B cell (primary cell): ENCODE data around the gene INSM1. TPM values are rescaled to one million over a fixed set of nuclear protein-coding genes. Genes with fewer than 3 reads are reported as not detected.
A peak's percentile ranks its signal among the peaks of the same experiment; 100 is the strongest.

ENCODE experiments used
- ATAC-seq: fragments of 200-7000 bp; cut with Tn5 transposase; one replicate; pipeline ENCODE4 v1.10.0; 2021; ENCODE audit warnings: low read depth, mild to moderate bottlenecking, moderate number of reproducible peaks, moderate library complexity
- CTCF ChIA-PET: fragments of 350-600 bp; sonication (Branson Sonifier 250); formaldehyde crosslinking; loops from one replicate; lab custom pipeline; 2021; ENCODE audit warnings: antibody characterized with exemption, inconsistent platforms; lab: Charles Lee
- POLR2A ChIA-PET: fragments of 350-600 bp; sonication (Branson Sonifier 250); formaldehyde crosslinking; loops from one replicate; lab custom pipeline; 2021; ENCODE audit warnings: antibody characterized with exemption; lab: Charles Lee
- DNase-seq: peaks from one replicate; pipeline ENCODE4 v3.0.0; 2013
- H2AFZ ChIP-seq: 2 replicates; pipeline ENCODE4 v1.6.1; 2012; ENCODE audit warnings: mild to moderate bottlenecking, low read depth, low read length; ENCODE audit not compliant: insufficient read depth, poor library complexity, severe bottlenecking
- H3K27ac ChIP-seq, 2 donors: 1 replicate in 1 of 2; 2 replicates in 1 of 2; pipeline ENCODE4 v1.5.1; 2012 to 2013; ENCODE audit warnings: low read length in 2 of 2, mild to moderate bottlenecking in 2 of 2, moderate library complexity in 1 of 2
- H3K27me3 ChIP-seq, 4 experiments: fragments of 200-600 bp in 1 of 4; sonication (generic) in 1 of 4; replicated peaks in 1 of 4; 1 replicate in 2 of 4; 2 replicates in 2 of 4; pipeline versions ENCODE4 v1.6.1 to v1.7.0; 2013 to 2016; ENCODE audit warnings: low read length in 3 of 4, mild to moderate bottlenecking in 2 of 4, mixed read lengths in 1 of 4, moderate library complexity in 1 of 4; ENCODE audit not compliant: insufficient read depth in 4 of 4, control insufficient read depth in 3 of 4; ENCODE audit errors: control extremely low read depth in 1 of 4
- H3K36me3 ChIP-seq, 2 experiments: replicated peaks in 1 of 2; 1 replicate in 1 of 2; 2 replicates in 1 of 2; pipeline versions ENCODE4 v1.6.1 to v1.7.1; 2013; ENCODE audit warnings: low read length in 1 of 2; ENCODE audit not compliant: insufficient read depth in 2 of 2, control insufficient read depth in 1 of 2; ENCODE audit errors: control extremely low read depth in 1 of 2, extremely low read depth in 1 of 2
- H3K4me1 ChIP-seq, 2 donors: fragments of 200-600 bp in 1 of 2; sonication (generic) in 1 of 2; 1 replicate in 1 of 2; 2 replicates in 1 of 2; pipeline versions ENCODE4 v1.5.1 to v1.6.1; 2013 to 2017; ENCODE audit warnings: low read length in 2 of 2; ENCODE audit not compliant: control insufficient read depth in 2 of 2, insufficient read depth in 2 of 2
- H3K4me2 ChIP-seq: replicated peaks from 2 replicates; pipeline ENCODE3; 2012; ENCODE audit warnings: mild to moderate bottlenecking, low read depth, low read length; ENCODE audit not compliant: poor library complexity, severe bottlenecking
- H3K4me3 ChIP-seq, 5 experiments: fragments of 200-600 bp in 1 of 5; sonication (generic) in 1 of 5; 1 replicate in 3 of 5; 2 replicates in 2 of 5; pipeline versions ENCODE4 v1.5.1 to v1.7.0; 2011 to 2016; ENCODE audit warnings: low read length in 4 of 5, mild to moderate bottlenecking in 4 of 5, low read depth in 2 of 5, control low read depth in 1 of 5, moderate library complexity in 1 of 5; ENCODE audit not compliant: insufficient read depth in 1 of 5; ENCODE audit errors: control extremely low read depth in 1 of 5, extremely low read depth in 1 of 5
- H3K79me2 ChIP-seq: fragments of 200-600 bp; sonication (generic); one replicate; pipeline ENCODE4 v1.6.0; 2016; ENCODE audit warnings: low read length; ENCODE audit not compliant: control insufficient read depth, insufficient read depth
- H3K9ac ChIP-seq: fragments of 200-600 bp; sonication (generic); 2 replicates; pipeline ENCODE4 v1.6.1; 2017; ENCODE audit warnings: mild to moderate bottlenecking, low read length, moderate library complexity
- H3K9me3 ChIP-seq, 3 donors: one replicate each; pipeline versions ENCODE4 v1.6.1 to v1.7.1; 2013; ENCODE audit warnings: low read length in 2 of 3; ENCODE audit not compliant: control insufficient read depth in 2 of 3, insufficient read depth in 1 of 3; ENCODE audit errors: control extremely low read depth in 1 of 3
- H4K20me1 ChIP-seq: 2 replicates; pipeline ENCODE4 v1.6.0; 2012; ENCODE audit warnings: mild to moderate bottlenecking, low read length; ENCODE audit not compliant: insufficient read depth, control insufficient read depth, poor library complexity, severe bottlenecking
- H3K27ac Mint-ChIP-seq: one replicate; pipeline ENCODE4 v1.8.0; 2021; ENCODE audit warnings: mixed read lengths
- H3K27me3 Mint-ChIP-seq: one replicate; pipeline ENCODE4 v1.8.0; 2021; ENCODE audit warnings: mixed read lengths
- H3K4me1 Mint-ChIP-seq: one replicate; pipeline ENCODE4 v1.8.0; 2021; ENCODE audit warnings: mixed read lengths
- H3K4me3 Mint-ChIP-seq: one replicate; pipeline ENCODE4 v1.8.0; 2021; ENCODE audit warnings: mixed read lengths
- H3K9me3 Mint-ChIP-seq: one replicate; pipeline ENCODE4 v1.8.0; 2022; ENCODE audit warnings: mixed read lengths; ENCODE audit not compliant: insufficient read depth
- EZH2 ChIP-seq: IDR thresholded peaks from 2 replicates; pipeline ENCODE4 v1.6.1; 2012; ENCODE audit warnings: borderline replicate concordance, low read depth, mild to moderate bottlenecking, moderate library complexity, low read length; ENCODE audit not compliant: insufficient read depth, poor library complexity, severe bottlenecking
- WGBS: methylation state at CpG from one replicate; pipeline ENCODE4 v1.1.5; 2013; ENCODE audit warnings: missing lambda C conversion rate; ENCODE audit not compliant: insufficient coverage; 5-methylcytosine and 5-hydroxymethylcytosine counted together
- intact Hi-C: fragments of 100-400 bp; cut with micrococcal nuclease; formaldehyde crosslinking; loops from one replicate; pipeline ENCODE4 v1.10.0; 2022
- polyA plus RNA-seq: library from polyadenylated mRNA; depleted of rRNA; stranded (reverse); fragments of >200 nt; gene quantifications from 2 replicates; pipeline ENCODE4 v1.2.3, GENCODE V29; 2012
- total RNA-seq, 2 donors: library from RNA; stranded (reverse); fragments of 120-200 nt in 1 of 2; gene quantifications; 1 replicate in 1 of 2; 2 replicates in 1 of 2; pipeline versions ENCODE4 v1.2.3 to v1.2.4, GENCODE V29; 2013 to 2022
- TF ChIP-seq, protein P1 (sequence below): fragments of 200-600 bp; IDR thresholded peaks from one replicate; pipeline ENCODE4 v1.8.0; 2022; ENCODE audit warnings: antibody characterized with exemption, mild to moderate bottlenecking

Gene INSM1
- total and polyA plus RNA-seq, 2 donors (not counting 1 experiment from before 2014, with no cell fraction given), result not detected

DNA sequence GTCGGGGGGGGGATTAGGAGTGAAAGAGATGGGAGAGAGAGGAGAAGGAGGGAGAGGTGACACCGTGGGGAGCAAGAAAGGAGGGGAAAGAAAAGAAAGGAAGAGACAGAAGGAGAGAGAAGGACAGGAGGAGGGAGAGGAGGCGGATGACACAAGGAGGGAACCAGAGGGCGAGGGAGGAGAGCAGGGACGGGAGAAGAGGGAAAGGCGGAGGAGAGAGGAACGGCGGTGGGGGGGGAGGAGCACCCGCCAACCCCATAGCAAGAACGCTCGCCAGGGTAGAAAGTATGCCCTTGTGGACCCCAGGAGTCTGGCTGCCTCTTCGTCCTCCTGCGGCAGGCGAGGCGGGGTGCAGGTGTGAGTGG is 4.5 kb upstream of the INSM1 start:
- no peaks in the 10 kb centered on the region for H3K79me2 ChIP-seq
- peak overlapping the region; percentile 15 for H3K4me2 ChIP-seq
- 12% methylated on average over 15 of the region's 15 CpGs for WGBS
- H3K27ac ChIP-seq, result no peak overlapping the region
- H3K4me1 Mint-ChIP-seq, result peaks cover 39% of the 10 kb centered on the region
- no peaks in the 10 kb centered on the region for H3K36me3 ChIP-seq
- peaks cover 0 to 16% (median 1%) of the 10 kb centered on the region in 3 donors for H3K9me3 ChIP-seq
- peak overlapping the region; percentile 22 for H2AFZ ChIP-seq
- ChIA-PET POLR2A (no interaction called here), CTCF (no interaction called here)
- TF ChIP-seq EZH2, result no peak
- TF ChIP-seq, protein P1, sequence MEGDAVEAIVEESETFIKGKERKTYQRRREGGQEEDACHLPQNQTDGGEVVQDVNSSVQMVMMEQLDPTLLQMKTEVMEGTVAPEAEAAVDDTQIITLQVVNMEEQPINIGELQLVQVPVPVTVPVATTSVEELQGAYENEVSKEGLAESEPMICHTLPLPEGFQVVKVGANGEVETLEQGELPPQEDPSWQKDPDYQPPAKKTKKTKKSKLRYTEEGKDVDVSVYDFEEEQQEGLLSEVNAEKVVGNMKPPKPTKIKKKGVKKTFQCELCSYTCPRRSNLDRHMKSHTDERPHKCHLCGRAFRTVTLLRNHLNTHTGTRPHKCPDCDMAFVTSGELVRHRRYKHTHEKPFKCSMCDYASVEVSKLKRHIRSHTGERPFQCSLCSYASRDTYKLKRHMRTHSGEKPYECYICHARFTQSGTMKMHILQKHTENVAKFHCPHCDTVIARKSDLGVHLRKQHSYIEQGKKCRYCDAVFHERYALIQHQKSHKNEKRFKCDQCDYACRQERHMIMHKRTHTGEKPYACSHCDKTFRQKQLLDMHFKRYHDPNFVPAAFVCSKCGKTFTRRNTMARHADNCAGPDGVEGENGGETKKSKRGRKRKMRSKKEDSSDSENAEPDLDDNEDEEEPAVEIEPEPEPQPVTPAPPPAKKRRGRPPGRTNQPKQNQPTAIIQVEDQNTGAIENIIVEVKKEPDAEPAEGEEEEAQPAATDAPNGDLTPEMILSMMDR, result no peak
- peaks cover 59% of the 10 kb centered on the region for H3K27me3 Mint-ChIP-seq
- H3K27me3 ChIP-seq, result peaks cover 0 to 60% (median 33%) of the 10 kb centered on the region in 4 experiments
- H3K4me1 ChIP-seq, result peaks cover 19 to 28% of the 10 kb centered on the region in 2 donors
- H3K4me3 Mint-ChIP-seq, result peak overlapping the region; percentile 19
- no peak overlapping the region for H3K4me3 ChIP-seq
- no peaks in the 10 kb centered on the region for H4K20me1 ChIP-seq
- DNase-seq (no peak), ATAC-seq (no peak)
- H3K9ac ChIP-seq, result no peak overlapping the region
- no peak overlapping the region for H3K27ac Mint-ChIP-seq
- no peaks in the 10 kb centered on the region for H3K9me3 Mint-ChIP-seq
- intact Hi-C loops, result loop anchor here (5.0 kb wide), 1 partner anchor 281 kb away; no protein-coding TSS in a partner anchor

DNA sequence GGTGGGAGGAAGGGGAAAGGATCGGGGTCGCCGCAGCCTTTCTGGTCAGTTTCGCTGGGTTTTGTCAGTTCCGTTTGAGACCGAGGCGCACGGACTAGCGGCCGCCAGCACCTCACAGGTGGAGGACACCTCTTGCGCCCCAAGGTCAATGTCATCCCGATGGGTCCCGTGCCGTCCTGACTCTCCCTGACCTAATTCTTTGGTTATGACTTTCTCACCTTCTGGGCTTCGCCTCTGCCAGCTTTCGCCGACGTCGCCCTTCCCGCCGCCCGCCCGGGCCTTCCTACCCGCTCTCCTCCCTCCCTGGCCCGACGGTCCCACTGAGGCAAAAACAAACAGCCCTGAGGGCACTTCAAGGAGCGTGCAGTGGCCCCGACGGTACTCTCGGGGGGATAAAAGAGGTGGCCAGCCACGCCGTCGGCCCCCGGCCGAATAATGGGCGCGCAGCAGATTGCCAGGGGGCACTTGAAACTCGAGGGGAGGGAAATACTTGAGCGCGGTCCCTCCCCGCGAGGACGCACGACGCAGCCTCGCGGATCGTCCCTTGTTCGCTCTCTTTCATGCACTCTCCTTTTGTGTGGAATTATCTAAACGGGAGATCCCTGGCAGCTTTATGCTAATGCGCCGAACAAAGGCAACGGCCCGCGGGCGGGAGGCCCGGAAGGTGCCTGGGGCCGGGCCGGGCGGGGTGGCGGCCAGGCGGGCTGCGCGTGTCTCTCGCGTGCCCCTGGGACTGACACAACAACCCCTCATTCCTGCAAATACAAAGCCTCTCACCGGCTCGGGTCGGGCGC is 3.9 kb upstream of the INSM1 start:
- Histone ChIP-seq H3K27me3 (peaks cover 0 to 60% (median 33%) of the 10 kb centered on the region in 4 experiments), H3K9ac (no peak overlapping the region), H3K4me1 (peaks cover 21 to 28% of the 10 kb centered on the region in 2 donors), H2AFZ (peak overlapping the region; percentile 22), H3K27ac (no peak overlapping the region), H3K9me3 (peaks cover 0 to 16% (median 1%) of the 10 kb centered on the region in 3 donors), H3K4me2 (peak overlapping the region; percentile 15), H3K36me3 (no peaks in the 10 kb centered on the region), H4K20me1 (no peaks in the 10 kb centered on the region), H3K4me3 (no peak overlapping the region), H3K79me2 (no peaks in the 10 kb centered on the region)
- 5% methylated on average over 68 of the region's 70 CpGs for WGBS
- ChIA-PET POLR2A (no interaction called here), CTCF (no interaction called here)
- TF ChIP-seq, protein P1, result no peak
- TF ChIP-seq EZH2, result no peak
- ATAC-seq (no peak), DNase-seq (peak; percentile 32)
- intact Hi-C loops, result loop anchor here (5.0 kb wide), 1 partner anchor 282 kb away; no protein-coding TSS in a partner anchor
- peak overlapping the region; percentile 41 for H3K27ac Mint-ChIP-seq
- peaks cover 39% of the 10 kb centered on the region for H3K4me1 Mint-ChIP-seq
- peaks cover 59% of the 10 kb centered on the region for H3K27me3 Mint-ChIP-seq
- no peaks in the 10 kb centered on the region for H3K9me3 Mint-ChIP-seq
- peak overlapping the region; percentile 19 for H3K4me3 Mint-ChIP-seq
